Cortex of kidney (tissue), 1 donor: ENCODE data around the gene PRKN.

Experiments used
- DNase-seq: peaks from one replicate; lab custom pipeline; 2025; lab: John Stamatoyannopoulos, UW

The PRKN gene

GRCh38 chr6:161798844-161799394 is 928.6 kb downstream of the PRKN start:
- DNase-seq: no peak

GRCh38 chr6:161796681-161797080 is 930.9 kb downstream of the PRKN start:
- DNase-seq: no peak

GRCh38 chr6:161792851-161793493 is 934.6 kb downstream of the PRKN start:
- no peak for DNase-seq

GRCh38 chr6:161788531-161788930 is 939.0 kb downstream of the PRKN start:
- no peak for DNase-seq

- no peak for DNase-seq
These were observed 955.4 kb downstream of the PRKN start for GRCh38 chr6:161772176-161772575.

- DNase-seq: no peak
These were observed 965.6 kb downstream of the PRKN start for GRCh38 chr6:161761966-161762365.

- DNase-seq: no peak
These were observed 972.5 kb downstream of the PRKN start for GRCh38 chr6:161755080-161755479.

GRCh38 chr6:161750686-161751085 is 976.9 kb downstream of the PRKN start:
- DNase-seq: no peak

- no peak for DNase-seq
These were observed 978.0 kb downstream of the PRKN start for GRCh38 chr6:161749576-161749975.

- no peak for DNase-seq
These were observed 978.8 kb downstream of the PRKN start for GRCh38 chr6:161748535-161749416.

GRCh38 chr6:161747506-161747905 is 980.1 kb downstream of the PRKN start:
- DNase-seq: no peak

GRCh38 chr6:161745594-161746141 is 981.9 kb downstream of the PRKN start:
- no peak for DNase-seq

- no peak for DNase-seq
These were observed 982.4 kb downstream of the PRKN start for GRCh38 chr6:161745128-161745527.

- DNase-seq: no peak
These were observed 983.1 kb downstream of the PRKN start for GRCh38 chr6:161744211-161745067.

- no peak for DNase-seq
These were observed 983.9 kb downstream of the PRKN start for GRCh38 chr6:161743509-161744178.

GRCh38 chr6:161740486-161740885 is 987.1 kb downstream of the PRKN start:
- DNase-seq: no peak

GRCh38 chr6:161736781-161737292 is 990.7 kb downstream of the PRKN start:
- DNase-seq: no peak

GRCh38 chr6:161736326-161736725 is 991.2 kb downstream of the PRKN start:
- DNase-seq: no peak

GRCh38 chr6:161732594-161732993 is 995.0 kb downstream of the PRKN start:
- no peak for DNase-seq

- DNase-seq: no peak
These were observed 1000.3 kb downstream of the PRKN start for GRCh38 chr6:161727083-161727833.
